HG03575 (cell line): ENCODE results near the gene NDST1.

ENCODE experiments used
- ATAC-seq: cut with Tn5 transposase; IDR thresholded peaks from one replicate; pipeline ENCODE4 v1.9.1; 2021; ENCODE audit not compliant: unreplicated experiment, insufficient number of reproducible peaks, low FRiP score; ENCODE audit errors: extremely low read depth

Gene NDST1

GRCh38 chr5:150593593-150593992, 85.7 kb downstream of the NDST1 start:
- ATAC-seq, result no peak

DNA sequence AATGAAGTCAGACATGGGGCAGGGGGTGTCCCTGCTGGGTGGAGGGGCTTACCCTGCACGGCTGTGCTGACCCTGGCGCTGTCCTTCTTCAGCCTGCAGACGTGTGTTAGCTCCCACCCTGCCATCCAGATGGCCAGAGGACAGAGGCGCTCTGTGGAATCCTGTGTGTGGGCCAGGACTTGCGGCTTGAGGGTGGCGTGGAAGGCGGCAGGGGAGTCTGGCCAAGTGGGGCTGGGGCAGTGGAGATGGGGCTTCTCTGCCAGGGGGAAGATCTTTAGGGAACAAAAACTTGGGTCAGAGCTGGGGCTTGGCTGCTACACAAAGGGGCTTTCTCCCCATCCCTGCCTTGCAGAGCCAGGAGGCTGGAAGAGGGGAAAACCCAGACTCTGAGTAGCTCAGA, 86.1 kb downstream of the NDST1 start:
- no peak for ATAC-seq

GRCh38 chr5:150595466-150596031, 87.6 kb downstream of the NDST1 start:
- ATAC-seq, result no peak

- no peak for ATAC-seq
Observed at GRCh38 chr5:150596313-150596712, 88.4 kb downstream of the NDST1 start.

DNA sequence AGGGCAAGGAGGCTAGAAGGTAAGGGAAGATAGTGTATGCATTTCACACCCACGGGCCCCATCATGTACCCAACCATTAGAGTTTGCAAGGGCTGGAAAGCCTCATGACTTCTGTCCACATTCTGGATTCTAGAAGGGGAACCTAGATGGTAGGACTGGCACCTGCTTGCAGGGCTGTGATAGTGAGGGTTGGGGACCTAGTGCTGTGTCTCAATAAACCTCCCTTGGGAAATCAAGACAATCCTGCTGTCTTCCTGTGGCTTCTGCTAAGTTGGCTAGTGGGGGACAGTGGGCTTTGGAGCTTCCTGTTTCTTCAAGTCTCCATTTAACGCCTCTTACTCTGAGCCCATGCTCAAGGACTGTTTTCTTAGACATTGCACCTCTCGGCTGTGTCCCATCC, 88.9 kb downstream of the NDST1 start:
- no peak for ATAC-seq

GRCh38 chr5:150598006-150598405, 90.1 kb downstream of the NDST1 start:
- ATAC-seq, result no peak

DNA sequence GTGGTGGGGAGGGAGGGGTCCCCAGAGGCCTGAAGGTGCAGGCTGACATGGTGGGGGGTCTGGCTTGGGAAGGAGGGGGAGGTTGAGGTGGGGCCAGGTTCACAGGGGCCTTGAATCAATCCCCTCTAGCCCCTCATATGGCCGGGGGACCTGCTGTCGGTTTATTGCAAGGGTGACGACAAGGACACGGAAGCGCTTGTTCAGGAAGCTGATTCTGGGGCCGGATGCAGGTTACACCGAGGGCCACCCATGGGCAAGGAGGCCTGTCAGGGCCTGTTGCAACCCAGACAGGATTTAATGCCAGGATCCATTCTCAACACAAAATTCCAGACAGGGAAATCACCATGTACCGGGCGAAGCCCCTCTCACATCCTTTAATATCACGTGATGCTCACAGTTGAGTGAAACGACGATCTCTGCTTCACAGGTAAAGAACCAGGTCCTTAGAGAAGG, 90.9 kb downstream of the NDST1 start:
- no peak for ATAC-seq

DNA sequence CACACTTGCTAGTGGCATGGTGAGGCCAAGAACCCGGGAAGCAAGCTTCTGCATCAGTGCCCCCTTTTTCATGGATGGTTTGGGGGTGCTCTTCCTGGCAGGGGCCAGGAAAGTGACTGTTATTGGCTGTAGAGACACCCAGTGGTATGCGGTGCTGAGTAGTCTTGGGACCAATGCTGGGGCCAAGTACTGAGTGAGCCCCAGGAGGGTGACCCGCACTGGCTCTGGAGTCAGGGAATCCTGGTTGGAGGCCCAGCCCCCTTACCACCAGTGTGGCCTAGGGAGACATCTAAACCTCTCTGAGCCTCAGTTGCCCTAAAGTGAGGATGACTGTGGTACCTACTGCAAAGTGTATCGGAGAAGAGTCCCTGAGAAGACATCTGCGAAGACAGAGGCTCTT, 91.3 kb downstream of the NDST1 start:
- ATAC-seq, result no peak

DNA sequence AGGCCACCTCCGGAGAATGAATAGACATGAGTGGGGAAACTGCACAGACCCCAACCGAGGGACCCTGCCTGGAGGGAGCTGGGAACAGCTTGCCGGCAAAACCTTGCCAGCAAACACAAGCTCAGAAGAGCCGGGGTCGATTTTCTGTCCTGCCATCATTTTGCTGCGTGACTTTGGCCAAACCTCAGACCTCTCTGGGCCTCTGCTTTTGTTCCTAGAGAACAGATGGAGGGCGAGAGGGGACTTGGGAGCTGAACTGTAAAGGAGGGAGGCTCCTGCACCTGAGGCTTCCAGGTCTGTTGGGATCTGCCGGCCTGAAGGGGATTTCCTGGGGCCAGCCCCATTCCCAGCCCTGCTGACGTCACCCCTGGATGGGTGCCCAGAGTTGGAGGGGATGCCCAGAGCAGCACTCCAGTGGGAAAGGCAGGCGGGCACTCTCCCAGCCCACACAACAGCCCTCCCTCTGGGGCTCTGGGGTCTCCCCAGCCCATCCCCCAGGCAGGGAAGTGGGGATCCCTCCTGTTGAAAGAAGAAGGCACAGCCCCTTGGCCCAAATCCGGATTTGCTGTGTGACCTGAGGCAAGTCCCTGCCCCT, 92.1 kb downstream of the NDST1 start:
- ATAC-seq, result no peak

DNA sequence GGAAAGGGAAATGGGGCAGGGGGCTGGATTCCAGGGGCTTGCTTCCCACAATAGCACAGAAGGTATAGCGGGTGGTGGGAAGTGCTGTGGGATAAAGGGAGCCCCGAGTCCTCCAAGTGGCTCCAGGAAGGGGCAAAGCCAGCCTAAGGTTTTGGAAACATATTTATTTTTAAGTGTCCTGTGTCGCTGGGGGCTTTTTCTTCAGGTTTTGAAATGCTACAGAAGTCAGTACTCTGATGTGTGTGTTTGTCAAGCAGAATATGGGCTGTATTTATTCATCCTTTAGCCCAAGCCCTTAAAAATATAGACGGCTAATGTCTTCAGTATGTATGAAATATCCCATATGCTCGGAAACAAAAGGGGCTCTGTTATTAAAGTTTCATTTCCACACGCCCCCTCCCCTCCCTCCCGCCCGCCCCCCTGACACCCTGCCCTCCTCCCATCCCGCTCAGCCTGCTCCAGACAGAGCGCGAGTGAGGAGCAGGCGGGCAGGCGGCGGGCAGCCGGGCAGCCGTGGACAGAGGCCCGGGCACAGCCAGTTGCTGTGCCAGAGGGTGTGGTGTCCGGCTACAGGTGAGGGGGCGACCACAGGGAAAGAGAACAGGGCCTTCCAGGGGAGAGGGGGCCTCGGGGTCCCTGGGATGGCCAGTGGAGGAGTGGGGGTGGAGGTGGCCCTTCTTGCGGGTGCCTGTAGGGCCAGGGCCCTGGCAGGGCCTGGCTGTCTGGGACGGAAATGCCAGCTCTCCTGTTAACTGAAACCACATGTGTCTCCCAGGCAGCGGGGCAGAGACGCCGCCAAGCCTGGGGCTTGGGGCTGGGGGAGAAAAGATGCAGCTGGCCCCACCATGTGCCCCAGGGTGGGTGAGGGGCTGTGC, 92.9 kb downstream of the NDST1 start:
- ATAC-seq, result no peak

DNA sequence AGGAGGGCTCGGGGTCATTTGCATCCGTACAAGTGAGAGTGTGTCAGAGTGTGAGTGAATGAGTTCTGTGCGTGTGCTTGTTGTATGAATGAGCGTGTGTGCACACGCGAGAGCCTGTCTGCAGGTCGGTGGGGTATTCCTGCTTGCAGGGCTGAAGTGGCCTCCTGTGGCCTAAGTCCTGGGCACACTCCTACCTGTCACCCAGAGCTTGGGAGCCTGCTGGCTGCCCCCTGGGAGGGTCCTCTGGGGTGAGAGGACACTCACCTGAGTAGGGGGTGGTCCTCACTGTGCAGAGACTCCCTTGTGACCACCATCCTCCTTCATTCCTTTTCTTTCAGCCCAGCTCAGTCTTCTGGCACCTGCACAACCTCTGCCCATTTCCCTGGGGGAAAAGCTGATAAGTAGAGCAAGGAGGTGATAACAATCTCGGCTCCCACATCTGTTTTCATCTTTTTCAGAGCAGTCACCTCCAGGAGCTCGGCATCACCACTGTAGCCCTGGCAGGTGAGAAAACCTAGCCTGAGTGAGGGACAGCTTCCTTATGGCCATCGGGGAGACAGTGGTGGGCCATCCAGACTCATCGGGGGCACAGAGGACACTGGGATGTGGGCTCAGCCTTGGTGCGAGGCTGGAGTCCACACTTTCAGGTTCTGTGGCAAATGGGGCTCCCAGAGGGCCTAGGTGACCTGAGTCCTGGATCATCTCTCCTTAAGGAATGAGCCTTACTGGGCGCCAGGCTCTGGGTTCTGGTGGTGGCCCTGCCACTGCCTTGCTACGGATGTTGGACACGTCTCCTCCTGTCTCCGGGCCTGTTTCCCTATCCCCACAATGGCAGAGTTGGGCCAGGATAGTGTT, 93.8 kb downstream of the NDST1 start:
- ATAC-seq, result no peak

- ATAC-seq, result no peak
Observed at GRCh38 chr5:150603052-150603451, 95.1 kb downstream of the NDST1 start.

- ATAC-seq, result no peak
Observed at GRCh38 chr5:150603491-150603890, 95.6 kb downstream of the NDST1 start.

DNA sequence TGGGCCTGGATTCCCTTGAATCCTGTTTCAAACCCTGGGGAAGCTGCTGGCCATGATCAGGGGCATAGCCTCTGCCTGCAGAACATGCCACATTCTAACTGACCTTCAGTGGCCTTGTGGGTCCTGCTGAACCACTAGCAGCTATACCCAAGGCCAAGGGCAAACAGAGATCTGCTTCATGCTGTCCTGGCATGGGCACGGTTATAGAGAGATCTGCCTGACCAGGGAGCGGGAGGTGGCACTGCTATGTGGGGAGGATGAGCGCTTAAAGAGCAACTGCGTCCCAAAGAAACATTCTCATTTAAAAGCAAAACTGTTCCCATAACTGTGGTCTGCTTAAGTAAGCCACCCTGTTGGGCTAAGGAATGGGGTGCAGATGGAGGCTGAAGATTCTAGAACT, 96.1 kb downstream of the NDST1 start:
- ATAC-seq, result no peak

DNA sequence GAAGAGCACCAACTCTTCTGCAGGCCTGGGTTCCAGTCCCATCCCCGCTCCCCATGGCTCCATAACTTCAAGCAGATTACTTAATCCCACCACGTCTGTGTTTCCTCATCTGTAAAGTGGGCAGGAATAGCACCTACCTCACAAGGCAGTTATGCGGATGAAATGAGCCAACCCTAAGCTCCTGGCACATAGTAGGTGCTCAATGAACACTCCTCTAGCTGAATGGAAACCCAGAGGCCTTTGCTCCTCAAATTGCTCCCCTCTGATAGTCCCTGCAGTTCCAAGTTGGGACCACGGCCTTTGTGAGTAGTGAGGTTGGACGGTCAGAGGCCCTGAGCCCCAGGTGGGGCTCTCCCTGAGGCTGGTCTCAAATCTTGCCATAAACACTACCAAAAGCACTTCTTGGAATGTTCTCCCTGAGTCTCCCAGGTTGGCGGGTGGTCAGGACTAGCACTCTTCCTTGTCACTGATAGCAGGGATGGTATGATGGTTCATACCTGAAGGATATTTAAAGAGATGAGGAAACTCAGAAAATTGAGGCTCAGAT, 97.0 kb downstream of the NDST1 start:
- no peak for ATAC-seq

DNA sequence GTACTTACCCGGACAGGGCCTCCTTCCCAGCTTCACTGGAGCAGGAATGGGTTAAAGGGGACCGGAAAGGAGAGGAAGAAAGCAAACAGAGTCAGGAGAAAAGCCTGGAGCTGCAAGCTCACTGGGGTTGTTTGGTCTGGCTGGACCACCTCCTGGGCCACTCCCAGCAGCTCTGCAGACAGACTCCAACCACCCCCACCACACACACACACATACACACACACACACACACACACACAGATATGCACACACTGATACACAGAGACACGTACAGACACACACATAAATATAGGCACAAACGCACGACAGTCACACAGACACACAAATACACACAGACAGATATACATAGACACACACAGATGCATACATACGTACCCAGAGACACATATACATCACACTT, 97.6 kb downstream of the NDST1 start:
- no peak for ATAC-seq

GRCh38 chr5:150606476-150606875, 98.5 kb downstream of the NDST1 start:
- ATAC-seq, result no peak

DNA sequence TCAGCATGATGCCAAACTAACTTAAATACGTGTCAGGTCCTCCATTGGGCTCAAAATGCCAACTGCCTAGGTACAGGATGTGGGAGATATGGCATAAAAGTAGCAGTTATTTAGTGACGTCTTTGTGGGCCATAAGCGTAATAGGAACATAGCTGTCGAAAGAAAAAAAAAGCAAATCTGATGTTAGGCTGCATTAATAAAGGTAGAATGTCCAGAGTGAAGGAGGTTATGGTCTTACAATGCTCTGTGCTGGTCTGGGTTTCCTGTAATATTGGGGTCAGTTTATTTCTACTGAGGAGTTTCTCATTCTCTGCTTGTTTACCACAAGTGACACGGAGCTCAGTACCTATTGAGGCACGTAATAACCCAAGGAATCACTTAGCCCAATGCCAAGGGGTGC, 99.2 kb downstream of the NDST1 start:
- no peak for ATAC-seq
